ENCODE measurements around the gene ANKRD61. TPM values are rescaled to one million over a fixed set of nuclear protein-coding genes. Genes with fewer than 3 reads are reported as not detected.
"Not testable (repeated sequence)": the region's sequence is repeated elsewhere in the genome, so short reads cannot be mapped to it uniquely, and the experiment has no call there.

Gene ANKRD61
- total RNA-seq, 2 donors from 2014 or later, result not detected

DNA sequence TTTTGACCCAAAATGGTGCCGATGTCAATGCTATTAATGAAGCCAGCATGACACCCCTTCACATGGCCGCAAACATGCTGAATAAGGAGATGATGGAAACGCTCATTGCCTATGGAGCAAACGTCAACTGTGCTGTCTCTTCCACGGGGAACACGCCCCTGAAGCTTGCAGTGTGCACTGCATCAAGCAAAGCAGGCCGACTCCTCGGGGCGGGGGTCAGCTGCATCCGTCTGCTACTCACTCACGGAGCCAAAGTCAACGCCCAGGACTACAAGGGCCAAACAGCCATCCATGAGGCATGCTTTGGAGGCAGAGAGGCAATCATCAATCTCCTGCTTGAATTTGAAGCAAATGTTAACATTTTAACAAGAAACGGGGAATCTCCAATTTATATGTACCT is 4.5 kb downstream of the ANKRD61 start:
- H3K27me3 ChIP-seq, result no peaks in the 10 kb centered on the region
- no peak for DNase-seq
- TF ChIP-seq, protein P1, sequence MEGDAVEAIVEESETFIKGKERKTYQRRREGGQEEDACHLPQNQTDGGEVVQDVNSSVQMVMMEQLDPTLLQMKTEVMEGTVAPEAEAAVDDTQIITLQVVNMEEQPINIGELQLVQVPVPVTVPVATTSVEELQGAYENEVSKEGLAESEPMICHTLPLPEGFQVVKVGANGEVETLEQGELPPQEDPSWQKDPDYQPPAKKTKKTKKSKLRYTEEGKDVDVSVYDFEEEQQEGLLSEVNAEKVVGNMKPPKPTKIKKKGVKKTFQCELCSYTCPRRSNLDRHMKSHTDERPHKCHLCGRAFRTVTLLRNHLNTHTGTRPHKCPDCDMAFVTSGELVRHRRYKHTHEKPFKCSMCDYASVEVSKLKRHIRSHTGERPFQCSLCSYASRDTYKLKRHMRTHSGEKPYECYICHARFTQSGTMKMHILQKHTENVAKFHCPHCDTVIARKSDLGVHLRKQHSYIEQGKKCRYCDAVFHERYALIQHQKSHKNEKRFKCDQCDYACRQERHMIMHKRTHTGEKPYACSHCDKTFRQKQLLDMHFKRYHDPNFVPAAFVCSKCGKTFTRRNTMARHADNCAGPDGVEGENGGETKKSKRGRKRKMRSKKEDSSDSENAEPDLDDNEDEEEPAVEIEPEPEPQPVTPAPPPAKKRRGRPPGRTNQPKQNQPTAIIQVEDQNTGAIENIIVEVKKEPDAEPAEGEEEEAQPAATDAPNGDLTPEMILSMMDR (IDR thresholded peaks at IDR 0.05), result no peak
- H3K9me3 ChIP-seq, result no peaks in the 10 kb centered on the region
- intact Hi-C loops (cut with DNase I), result no loop called here
- H3K27ac ChIP-seq, result no peak overlapping the region
- H3K4me1 ChIP-seq, result no peaks in the 10 kb centered on the region
- peaks cover 11% of the 10 kb centered on the region for H3K36me3 ChIP-seq
- no peak overlapping the region for H3K9ac ChIP-seq (ENCODE audit: low read depth in 2 of 2, low read length in 2 of 2)
- no peak overlapping the region for H3K4me3 ChIP-seq

DNA sequence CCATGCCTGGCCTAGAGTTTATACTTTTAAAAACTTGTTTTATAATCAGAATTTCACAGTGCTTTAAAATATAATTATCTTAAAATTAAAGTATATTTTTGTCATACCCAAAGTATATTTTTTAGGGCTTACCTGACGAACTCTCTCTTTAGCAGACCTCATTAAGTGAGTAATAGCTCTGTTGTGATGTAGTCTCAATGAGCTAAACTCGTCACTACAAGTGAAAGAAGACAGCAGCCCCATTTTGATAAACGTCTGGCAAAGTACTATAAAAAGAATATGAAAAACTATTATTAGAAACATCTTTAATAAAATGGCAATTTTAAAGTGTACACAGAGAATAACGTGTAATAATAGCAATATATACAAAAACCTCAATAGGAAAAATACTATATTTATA is 18.6 kb downstream of the ANKRD61 start:
- no peaks in the 10 kb centered on the region for H3K36me3 ChIP-seq
- intact Hi-C loops (cut with DNase I), result no loop called here
- H3K9me3 ChIP-seq, result no peaks in the 10 kb centered on the region
- TF ChIP-seq, protein P1 (IDR thresholded peaks at IDR 0.05), result no peak
- H3K27me3 ChIP-seq, result no peaks in the 10 kb centered on the region
- H3K9ac ChIP-seq (ENCODE audit: low read depth in 2 of 2, low read length in 2 of 2), result no peak overlapping the region
- no peak overlapping the region for H3K27ac ChIP-seq
- no peak for DNase-seq
- no peak overlapping the region for H3K4me3 ChIP-seq
- no peaks in the 10 kb centered on the region for H3K4me1 ChIP-seq

DNA sequence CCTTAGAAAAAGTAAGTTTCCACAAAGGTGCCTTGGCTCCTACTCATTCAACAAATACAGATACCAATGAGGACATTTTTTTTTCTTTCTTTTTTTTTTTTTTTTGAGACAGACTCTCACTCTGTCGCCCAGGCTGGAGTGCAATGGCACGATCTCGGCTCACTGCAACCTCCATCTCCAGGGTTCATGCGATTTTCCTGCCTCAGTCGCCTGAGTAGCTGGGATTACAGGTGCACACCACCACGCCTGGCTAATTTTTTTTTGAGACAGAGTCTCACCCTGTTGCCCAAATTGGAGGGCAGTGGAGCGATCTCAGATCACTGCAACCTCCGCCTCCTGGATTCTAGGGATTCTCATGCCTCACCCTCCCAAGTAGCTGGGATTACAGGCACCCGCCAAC is 20.0 kb downstream of the ANKRD61 start:
- H3K27ac ChIP-seq; H3K36me3 ChIP-seq; H3K4me1 ChIP-seq; H3K9ac ChIP-seq (ENCODE audit: low read depth in 2 of 2, low read length in 2 of 2); H3K4me3 ChIP-seq; DNase-seq; H3K27me3 ChIP-seq; H3K9me3 ChIP-seq; intact Hi-C loops (cut with DNase I): not testable (repeated sequence)

DNA sequence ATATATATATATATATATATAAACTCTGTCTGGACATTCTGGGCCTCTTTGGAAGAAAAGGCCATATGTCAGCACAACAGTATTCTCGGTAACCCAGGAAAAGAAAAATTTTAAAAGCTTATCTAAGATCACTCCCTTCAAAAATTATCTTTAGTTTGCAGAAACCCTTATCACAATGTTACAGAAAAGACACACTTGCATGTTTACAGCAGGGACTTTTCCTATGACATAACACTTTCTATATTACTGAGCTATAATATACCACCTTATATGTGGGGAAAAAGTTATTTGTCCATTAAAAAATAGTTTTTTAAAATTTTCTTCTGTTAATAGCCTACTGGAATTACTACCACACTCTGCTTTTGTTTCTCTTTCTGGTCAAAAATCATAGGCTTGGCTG is 25.4 kb downstream of the ANKRD61 start:
- no peak for DNase-seq
- Histone ChIP-seq H3K4me3 (no peak overlapping the region), H3K36me3 (no peaks in the 10 kb centered on the region), H3K27ac (no peak overlapping the region), H3K9me3 (no peaks in the 10 kb centered on the region), H3K9ac (ENCODE audit: low read depth in 2 of 2, low read length in 2 of 2) (no peak overlapping the region), H3K4me1 (peaks cover 11% of the 10 kb centered on the region), H3K27me3 (no peaks in the 10 kb centered on the region)
- TF ChIP-seq, protein P1 (IDR thresholded peaks at IDR 0.05), result no peak
- intact Hi-C loops (cut with DNase I), result no loop called here

DNA sequence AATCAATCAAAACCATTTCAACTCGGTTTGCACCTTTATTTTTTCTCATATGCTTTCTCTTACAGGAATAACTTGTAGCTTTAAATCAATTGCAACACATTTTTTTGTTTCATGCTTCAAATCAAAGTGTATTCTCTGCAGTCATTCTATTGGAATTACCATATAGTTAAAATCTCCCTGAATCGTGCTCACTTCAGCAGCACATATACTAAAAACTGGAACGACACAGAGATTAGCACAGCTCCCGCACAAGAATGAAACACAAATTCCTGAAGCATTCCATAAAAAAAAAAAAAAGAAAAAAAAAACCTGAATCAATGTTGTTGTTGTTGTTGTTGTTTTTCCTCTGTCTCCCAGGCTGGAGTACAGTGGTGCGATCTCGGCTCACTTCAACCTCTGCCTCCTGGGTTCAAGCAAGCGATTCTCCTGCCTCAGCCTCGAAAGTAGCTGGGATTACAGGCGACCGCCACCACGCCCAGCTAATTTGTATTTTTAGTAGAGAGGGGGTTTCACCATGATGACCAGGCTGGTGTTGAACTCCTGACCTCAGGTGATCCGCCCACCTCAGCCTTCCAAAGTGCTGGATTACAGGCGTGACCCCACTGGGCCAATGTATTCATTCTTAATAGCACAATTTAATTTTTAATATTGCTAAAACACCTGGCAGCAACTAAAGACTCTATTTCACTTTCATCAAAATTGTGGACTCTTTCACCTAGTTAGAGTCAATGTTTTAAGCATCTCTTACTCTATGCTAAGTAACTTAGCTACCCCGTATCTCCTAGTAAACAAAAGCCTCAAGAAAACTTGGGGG is 26.3 kb downstream of the ANKRD61 start:
- H3K4me1 ChIP-seq, result peaks cover 11% of the 10 kb centered on the region
- TF ChIP-seq, protein P1 (IDR thresholded peaks at IDR 0.05), result no peak
- no peaks in the 10 kb centered on the region for H3K27me3 ChIP-seq
- H3K9ac ChIP-seq (ENCODE audit: low read depth in 2 of 2, low read length in 2 of 2), result peak overlapping the region in 1 of 2 donors; percentile 87
- no peaks in the 10 kb centered on the region for H3K36me3 ChIP-seq
- no peak for DNase-seq
- H3K4me3 ChIP-seq, result peak overlapping the region; percentile 88
- H3K27ac ChIP-seq, result peak overlapping the region; percentile 91
- no peaks in the 10 kb centered on the region for H3K9me3 ChIP-seq
- intact Hi-C loops (cut with DNase I), result no loop called here

DNA sequence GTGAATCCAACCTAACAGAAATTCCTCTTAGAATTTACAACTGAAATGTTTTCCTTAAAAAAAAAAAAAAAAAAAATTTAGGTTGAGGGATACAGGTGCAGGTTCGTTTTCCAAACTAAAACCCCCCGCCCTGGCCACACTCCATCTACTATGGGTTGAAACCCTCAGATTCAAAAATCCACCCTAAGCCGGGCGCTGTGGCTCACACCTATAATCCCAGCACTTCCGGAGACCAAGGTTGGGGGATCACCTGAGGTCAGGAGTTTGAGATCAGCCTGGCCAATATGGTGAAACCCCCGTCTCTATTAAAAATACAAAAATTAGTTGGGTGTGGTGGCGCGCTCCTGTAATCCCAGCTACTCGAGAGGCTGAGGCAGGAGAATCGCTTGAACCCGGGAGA is 28.8 kb downstream of the ANKRD61 start:
- DNase-seq; H3K27me3 ChIP-seq; intact Hi-C loops (cut with DNase I); H3K36me3 ChIP-seq; H3K9me3 ChIP-seq; H3K27ac ChIP-seq; H3K9ac ChIP-seq (ENCODE audit: low read depth in 2 of 2, low read length in 2 of 2); H3K4me3 ChIP-seq: not testable (repeated sequence)
- H3K4me1 ChIP-seq, result peaks cover 11% of the 10 kb centered on the region

All from colonic mucosa (tissue), 4 donors.